Lung (tissue), 12 donors: Measurements from ENCODE around the gene ANKRD66. TPM values are rescaled to one million over a fixed set of nuclear protein-coding genes. Genes with fewer than 3 reads are reported as not detected.

Source experiments
- ATAC-seq: fragments of 200-7000 bp; cut with Tn5 transposase; one replicate; pipeline ENCODE4 v1.9.1; 2020; ENCODE audit warnings: moderate number of reproducible peaks; ENCODE audit not compliant: insufficient read depth, low FRiP score
- DNase-seq, 3 donors: peaks; one replicate each; pipeline ENCODE4 v3.0.0-alpha.2; 2013 to 2017
- H3K27ac ChIP-seq, 2 donors: one replicate each; pipeline ENCODE4 v1.5.1; 2013; ENCODE audit warnings: mild to moderate bottlenecking in 2 of 2, moderate library complexity in 2 of 2, control low read depth in 1 of 2, inconsistent platforms in 1 of 2, low read depth in 1 of 2, low read length in 1 of 2
- H3K27me3 ChIP-seq, 3 donors: one replicate each; pipeline ENCODE4 v1.5.1; 2013; ENCODE audit warnings: low read length in 2 of 3; ENCODE audit not compliant: control insufficient read depth in 3 of 3, insufficient read depth in 3 of 3
- H3K36me3 ChIP-seq, 4 donors: one replicate each; pipeline ENCODE4 v1.5.1; 2013; ENCODE audit warnings: low read length in 4 of 4, mild to moderate bottlenecking in 1 of 4, moderate library complexity in 1 of 4; ENCODE audit not compliant: control insufficient read depth in 4 of 4, insufficient read depth in 4 of 4
- H3K4me1 ChIP-seq, 5 donors: one replicate each; pipeline ENCODE4 v1.5.1; 2013; ENCODE audit warnings: low read length in 5 of 5, mild to moderate bottlenecking in 2 of 5, moderate library complexity in 1 of 5; ENCODE audit not compliant: control insufficient read depth in 5 of 5, insufficient read depth in 5 of 5
- H3K4me3 ChIP-seq: one replicate; pipeline ENCODE4 v1.5.1; 2013; ENCODE audit warnings: mild to moderate bottlenecking, control low read depth, moderate library complexity
- H3K9ac ChIP-seq, 2 donors: one replicate each; pipeline ENCODE4 v1.5.1; 2013; ENCODE audit warnings: low read length in 2 of 2, control low read depth in 1 of 2; ENCODE audit not compliant: insufficient read depth in 1 of 2
- H3K9me3 ChIP-seq, 4 donors: one replicate each; pipeline ENCODE4 v1.5.1; 2013; ENCODE audit warnings: low read length in 3 of 4, mild to moderate bottlenecking in 1 of 4, moderate library complexity in 1 of 4; ENCODE audit not compliant: control insufficient read depth in 4 of 4, insufficient read depth in 3 of 4
- CTCF ChIP-seq: IDR thresholded peaks from 2 replicates; pipeline ENCODE4 v1.5.1; 2012; ENCODE audit warnings: mild to moderate bottlenecking; ENCODE audit errors: control extremely low read depth, extremely low read depth
- WGBS, 2 donors: extraction: QIAGEN DNeasy Blood & Tissue Kit; methylation state at CpG; one replicate each; pipeline ENCODE4 v1.1.7; 2013; 5-methylcytosine and 5-hydroxymethylcytosine counted together
- polyA plus RNA-seq, 2 donors: library from polyadenylated mRNA; stranded (reverse); fragments of 200-250 nt; gene quantifications; one replicate each; pipeline ENCODE4 v1.2.1, GENCODE V29; 2013
- total RNA-seq, 2 donors: library from RNA; depleted of rRNA in 1 of 2; stranded (reverse); fragments of >200 nt in 1 of 2; gene quantifications; one replicate each; pipeline ENCODE4 v1.2.1, GENCODE V29; 2014 to 2021
- donor health status: control.
- donor health status: control.
- donor health status: Bipolar disorder and iron deficiency.
- donor health status: healthy.
- donor health status: DM: yes; HTN: yes; CAD: no.

Gene ANKRD66
- total and polyA plus RNA-seq, 4 donors, result 5.1 to 12.4 (median 8.4) TPM

- no peaks in the 10 kb centered on the region for H3K36me3 ChIP-seq
- no peak overlapping the region for H3K27ac ChIP-seq
- peaks cover 3 to 42% (median 16%) of the 10 kb centered on the region in 3 donors for H3K27me3 ChIP-seq
- TF ChIP-seq CTCF, result no peak
- no peaks in the 10 kb centered on the region for H3K9me3 ChIP-seq
- DNase-seq (no peak), ATAC-seq (no peak)
- 93 to 95% methylated on average over 2 of the region's 2 CpGs for WGBS, 2 donors
- H3K4me3 ChIP-seq, result no peak overlapping the region
- peaks cover 0 to 11% (median 5%) of the 10 kb centered on the region in 5 donors for H3K4me1 ChIP-seq
- H3K9ac ChIP-seq, result no peak overlapping the region
These were observed 13.4 kb upstream of the ANKRD66 start for GRCh38 chr6:46733341-46733801.

GRCh38 chr6:46734867-46735719 lies 11.6 kb upstream of the ANKRD66 start, which contains the start of gene PLA2G7:
TSS of gene PLA2G7 (minus strand) at chr6:46735375. CDS start at chr6:46722891, 12,484 bp downstream.
- DNase-seq, result peak; percentile 54 to 67 (median 62)

GRCh38 chr6:46735720-46736031 lies 11.1 kb upstream of the ANKRD66 start:
- Histone ChIP-seq H3K27me3 (peaks cover 3 to 47% (median 16%) of the 10 kb centered on the region in 3 donors), H3K4me1 (peaks cover 0 to 11% (median 5%) of the 10 kb centered on the region in 5 donors), H3K9ac (no peak overlapping the region), H3K27ac (no peak overlapping the region), H3K36me3 (no peaks in the 10 kb centered on the region), H3K9me3 (no peaks in the 10 kb centered on the region), H3K4me3 (peak overlapping the region; percentile 18)
- TF ChIP-seq CTCF, result no peak
- no peak for DNase-seq
- 22 to 24% methylated on average over 8 of the region's 8 CpGs for WGBS, 2 donors
- ATAC-seq, result no peak

More at GRCh38 chr6:46734867-46735719, 11.6 kb upstream of the ANKRD66 start, which contains the start of gene PLA2G7:
- Histone ChIP-seq H3K9ac (peak within 1 kb of the TSS; percentile 40 to 74), H3K27ac (peak within 1 kb of the TSS in 1 of 2 donors; percentile 69), H3K4me3 (peak within 1 kb of the TSS; percentile 18), H3K27me3 (peaks cover 3 to 47% (median 16%) of the 10 kb centered on the region in 3 donors), H3K4me1 (peaks cover 0 to 11% (median 5%) of the 10 kb centered on the region in 5 donors), H3K36me3 (no peaks in the 10 kb centered on the region), H3K9me3 (no peaks in the 10 kb centered on the region)
- 1 to 2% methylated on average over 60 to 73 of the region's 73 CpGs for WGBS, 2 donors
- peak; percentile 57 for ATAC-seq
- TF ChIP-seq CTCF, result no peak
